ENCODE results near the gene TMEM117.
"Not testable (repeated sequence)": the region's sequence is repeated elsewhere in the genome, so short reads cannot be mapped to it uniquely, and the experiment has no call there.

TMEM117 gene

DNA sequence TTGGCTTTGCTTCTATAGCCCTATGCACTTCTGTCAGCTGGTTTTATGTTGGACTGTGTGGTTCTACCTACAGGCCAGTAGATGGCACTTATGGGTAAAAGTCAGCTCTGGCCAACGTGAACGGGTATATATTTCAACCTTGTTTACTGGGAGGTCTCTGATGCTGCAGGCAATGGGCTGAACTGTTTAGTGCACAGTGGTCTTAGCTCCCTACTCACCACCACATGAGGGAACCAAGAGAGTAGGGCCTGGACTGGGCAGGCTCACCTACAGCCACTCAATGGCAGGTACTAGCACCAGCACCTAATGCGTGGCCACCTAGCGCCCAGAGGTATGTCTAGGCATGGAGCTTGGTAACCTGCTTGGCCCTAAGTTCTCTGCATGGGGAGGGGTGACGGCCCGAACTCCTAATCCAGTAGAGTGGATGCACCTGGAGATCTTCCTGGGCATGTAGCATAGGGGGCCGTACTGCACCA, 481.8 kb downstream of the TMEM117 start:
- peak; percentile 57 to 70 for DNase-seq

DNA sequence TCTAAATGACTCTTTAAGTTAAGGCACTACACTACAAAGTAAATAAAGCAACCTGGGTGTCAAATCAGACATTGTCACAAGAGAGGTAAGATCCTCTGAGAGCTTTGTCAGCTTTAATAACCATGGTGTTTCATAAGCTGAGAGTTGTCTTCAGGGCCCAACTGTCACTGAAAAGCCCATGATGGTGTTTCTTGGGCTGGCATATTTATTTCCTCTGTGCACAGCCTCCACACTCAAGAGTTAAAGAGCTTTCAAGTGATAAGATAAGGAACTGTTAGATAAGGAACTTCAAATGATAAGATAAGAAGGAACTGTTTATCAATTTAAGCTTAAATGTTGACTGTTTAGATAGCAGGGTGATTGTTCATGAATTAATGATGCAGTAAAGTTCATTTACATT, 495.4 kb downstream of the TMEM117 start:
- no peak for DNase-seq

DNA sequence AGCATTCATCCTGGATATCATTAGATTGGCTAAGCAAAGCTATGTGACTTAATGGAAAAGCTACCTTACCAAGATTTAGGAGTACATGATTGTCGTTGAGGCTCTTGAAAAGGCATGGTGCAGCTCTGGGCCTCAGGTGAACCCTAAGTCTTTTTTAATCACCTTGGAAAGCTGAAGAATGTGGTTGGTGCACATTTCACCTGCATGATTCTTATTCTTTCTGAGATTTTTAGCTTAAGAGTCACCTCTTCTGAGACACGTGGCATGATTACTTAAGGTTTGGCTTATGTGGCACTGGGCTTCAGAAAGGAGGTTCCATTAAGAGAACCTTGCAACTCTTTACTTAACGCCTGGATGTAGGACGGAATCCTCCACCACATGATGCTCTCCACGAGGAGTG, 498.5 kb downstream of the TMEM117 start:
- DNase-seq: no peak

DNA sequence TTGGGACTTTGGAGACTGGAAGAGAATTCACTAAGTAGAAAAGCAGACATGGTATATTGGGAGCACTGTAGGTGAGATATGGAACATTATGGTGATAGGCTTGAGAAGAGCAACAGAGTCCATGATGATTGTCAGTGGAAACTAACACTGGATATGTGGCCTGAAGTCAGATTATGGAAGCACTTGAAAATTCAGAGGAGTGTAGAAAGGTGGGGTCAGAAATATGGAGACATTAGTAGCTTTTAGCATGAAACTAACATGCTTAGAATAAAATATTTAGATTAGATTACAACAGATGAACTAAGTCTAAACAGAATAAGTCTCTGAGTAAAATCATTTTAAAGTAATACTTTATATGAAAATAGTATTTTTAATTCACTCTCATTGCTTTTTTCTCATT, 499.1 kb downstream of the TMEM117 start:
- no peak for DNase-seq

DNA sequence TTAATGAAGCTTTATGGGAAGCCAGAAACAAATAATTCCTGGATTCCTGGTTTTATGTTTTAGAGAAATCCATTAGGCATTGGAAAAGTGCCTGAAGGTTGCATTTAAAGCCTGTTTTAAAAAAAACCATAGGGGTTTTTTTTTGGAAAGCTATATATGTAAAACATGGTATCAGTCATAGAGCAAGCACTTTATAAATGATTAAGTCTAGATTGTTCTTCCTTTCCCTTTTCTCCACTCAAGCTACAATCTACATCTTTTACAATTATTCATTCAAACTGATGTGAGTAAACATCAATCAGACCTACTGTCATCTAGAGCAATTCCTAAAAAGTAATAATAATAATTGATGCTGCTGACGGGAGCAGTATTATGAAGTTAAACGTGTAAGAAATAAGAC, 500.7 kb downstream of the TMEM117 start:
- DNase-seq: no peak

DNA sequence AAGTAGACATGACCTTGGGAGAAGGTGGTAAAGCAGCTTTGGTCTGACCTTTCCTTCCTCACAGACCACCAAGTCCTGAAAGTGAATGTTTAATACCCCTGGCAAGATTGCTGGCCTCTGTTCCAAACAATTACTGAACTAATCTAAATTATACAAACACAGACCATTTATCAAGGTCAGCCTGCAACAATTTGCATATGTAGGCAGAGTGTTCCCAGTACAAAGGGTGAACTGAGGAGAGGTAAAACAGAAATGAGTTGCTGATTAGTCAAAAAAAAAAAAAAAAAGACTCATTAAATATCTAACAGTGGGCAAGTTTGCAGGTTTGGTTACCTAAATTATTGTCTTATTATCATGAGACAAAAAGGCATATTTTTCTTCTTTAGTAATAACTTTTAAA, 506.5 kb downstream of the TMEM117 start:
- DNase-seq: no peak

DNA sequence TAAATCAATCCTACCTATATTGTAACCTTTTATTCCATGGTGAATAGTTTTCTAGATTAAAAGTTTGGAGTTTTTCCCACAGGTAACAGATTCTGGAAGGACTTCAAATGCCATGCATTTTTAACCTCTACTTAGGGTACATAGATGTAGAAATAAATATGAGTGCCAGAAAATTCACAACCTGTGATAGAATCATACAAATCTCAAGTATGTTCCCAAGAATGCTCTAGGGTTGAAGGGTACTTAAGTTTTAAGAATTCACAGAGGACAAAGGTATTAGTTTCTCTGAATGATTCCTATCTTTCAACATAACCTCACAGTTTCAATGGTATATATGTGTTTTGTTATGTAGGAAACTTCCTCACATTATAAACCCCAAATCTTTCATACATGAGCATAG, 511.3 kb downstream of the TMEM117 start:
- DNase-seq: no peak

DNA sequence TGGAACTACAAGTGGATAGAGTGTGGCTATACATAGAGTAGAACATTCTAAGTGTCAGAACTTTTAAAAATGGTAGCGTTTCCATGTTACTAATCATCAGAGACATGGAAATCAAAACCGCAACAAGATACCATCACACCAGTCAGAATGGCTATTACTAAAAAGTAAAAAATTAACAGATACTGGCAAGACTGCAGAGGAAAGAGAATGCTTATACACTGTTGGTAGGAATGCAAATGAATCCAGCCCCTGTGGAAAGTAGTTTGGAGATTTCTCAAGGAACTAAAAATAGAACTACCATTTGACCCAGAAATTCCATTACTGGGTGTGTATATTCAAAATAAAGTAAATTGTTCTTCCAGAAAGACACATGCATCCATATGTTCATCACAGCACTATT, 521.6 kb downstream of the TMEM117 start:
- DNase-seq: no peak

DNA sequence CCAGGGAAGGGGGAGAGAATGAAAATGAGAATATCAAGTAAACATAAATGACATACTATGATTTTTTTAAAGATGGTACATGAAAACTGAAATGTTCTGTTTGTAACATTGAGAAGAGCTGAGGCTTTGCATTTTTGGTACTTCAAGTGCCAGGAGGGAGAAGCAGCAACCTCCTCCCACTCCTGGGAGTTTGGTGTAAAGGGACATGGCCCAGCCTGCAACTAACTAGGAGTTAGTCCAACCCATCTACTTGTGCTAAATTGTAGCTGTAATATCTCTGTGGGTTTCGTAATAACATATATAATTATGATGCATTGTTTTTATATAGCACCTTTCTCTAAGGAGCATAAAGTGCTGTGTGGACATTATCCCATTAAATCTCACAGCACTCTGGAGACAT, 522.8 kb downstream of the TMEM117 start:
- DNase-seq: no peak

DNA sequence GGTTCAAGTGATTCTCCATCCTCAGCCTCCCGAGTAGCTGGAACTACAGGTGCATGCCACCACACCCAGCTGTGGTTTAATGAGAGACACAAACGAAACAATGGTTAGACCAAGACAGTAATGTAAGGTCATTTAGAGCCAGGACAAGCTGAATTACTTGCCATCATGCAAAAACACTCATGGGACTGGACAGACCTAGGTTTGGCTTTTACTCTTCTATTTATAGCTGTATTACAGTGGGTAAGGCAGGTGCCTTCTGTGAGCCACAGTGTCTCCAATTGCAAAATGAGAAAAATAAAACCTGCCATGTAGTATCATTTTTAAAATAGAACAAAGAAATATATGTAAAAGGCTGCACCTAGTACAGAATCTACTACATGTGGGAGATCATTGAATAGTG, 527.1 kb downstream of the TMEM117 start:
- DNase-seq: no peak

DNA sequence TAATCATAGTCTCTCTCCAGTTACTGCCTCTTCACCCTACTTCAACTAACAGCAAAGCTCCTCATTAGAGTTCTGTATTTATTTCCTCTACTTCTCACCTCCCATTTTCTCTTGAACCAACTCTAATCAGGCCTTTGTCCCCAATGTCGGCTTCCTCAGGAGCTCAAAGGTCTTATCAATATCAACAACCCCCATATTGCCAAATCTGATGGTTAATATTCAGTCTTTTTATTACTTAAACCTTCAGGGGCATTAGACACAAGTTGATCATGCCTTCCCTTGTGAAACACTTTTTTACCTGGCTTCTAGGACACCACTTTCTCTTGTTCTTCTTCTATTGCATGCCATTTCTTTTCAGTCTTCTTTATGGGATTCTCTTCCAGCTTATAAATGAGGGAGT, 531.3 kb downstream of the TMEM117 start:
- no peak for DNase-seq

DNA sequence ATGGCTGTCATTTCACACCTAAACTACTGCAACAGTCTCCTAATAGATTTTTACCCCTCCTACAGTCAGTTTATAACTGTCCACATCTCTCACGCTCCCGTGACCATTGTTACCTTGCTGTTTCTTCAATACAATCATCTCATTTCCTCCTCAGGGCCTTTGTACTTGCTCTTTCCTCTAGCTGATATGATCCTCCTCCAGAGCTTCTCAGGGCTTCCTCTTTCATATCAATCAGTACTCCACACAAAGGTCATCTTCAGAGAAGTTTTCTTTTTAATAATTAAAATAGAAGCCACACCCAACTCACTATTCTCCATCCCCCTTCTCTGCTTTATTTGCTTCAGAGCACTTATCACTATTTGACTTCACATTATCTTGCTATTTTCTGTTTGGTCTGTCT, 532.0 kb downstream of the TMEM117 start:
- DNase-seq: no peak

DNA sequence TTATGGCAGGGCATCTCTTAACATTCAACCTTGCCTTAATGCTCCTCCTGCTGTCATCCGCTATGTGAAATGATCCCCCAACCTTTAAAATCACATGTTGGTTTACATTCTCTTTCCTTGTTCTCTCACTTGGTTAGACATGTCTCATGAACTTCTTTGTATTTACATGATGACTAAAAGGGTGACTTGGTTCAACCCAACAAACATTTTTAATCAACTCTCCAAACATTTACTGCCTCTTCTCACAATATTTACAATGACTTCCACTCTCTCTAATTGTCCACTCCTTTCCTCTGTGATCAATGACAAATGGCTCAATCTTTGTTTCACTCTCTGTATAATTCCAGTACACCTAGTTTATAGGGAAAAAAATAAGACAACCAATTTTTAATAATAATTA, 534.1 kb downstream of the TMEM117 start:
- no peak for DNase-seq

DNA sequence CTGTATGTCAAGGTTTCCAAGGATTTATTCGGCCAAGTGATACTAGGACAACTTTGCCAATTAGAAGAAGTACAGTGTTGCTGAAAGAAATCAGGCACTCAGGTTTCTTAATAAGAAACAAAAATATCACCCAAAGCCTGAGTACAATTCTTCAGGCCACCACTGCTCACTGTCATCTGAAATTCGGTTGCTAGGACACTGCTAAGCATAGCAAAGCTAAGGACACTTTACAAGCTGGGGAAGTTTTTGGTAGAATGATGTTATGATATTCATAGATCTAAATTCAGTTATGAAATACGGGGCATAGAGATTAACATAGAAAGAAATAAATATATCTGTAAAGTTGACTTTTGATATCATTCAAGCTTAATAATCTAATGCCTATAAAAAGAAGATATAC, 535.1 kb downstream of the TMEM117 start:
- no peak for DNase-seq

DNA sequence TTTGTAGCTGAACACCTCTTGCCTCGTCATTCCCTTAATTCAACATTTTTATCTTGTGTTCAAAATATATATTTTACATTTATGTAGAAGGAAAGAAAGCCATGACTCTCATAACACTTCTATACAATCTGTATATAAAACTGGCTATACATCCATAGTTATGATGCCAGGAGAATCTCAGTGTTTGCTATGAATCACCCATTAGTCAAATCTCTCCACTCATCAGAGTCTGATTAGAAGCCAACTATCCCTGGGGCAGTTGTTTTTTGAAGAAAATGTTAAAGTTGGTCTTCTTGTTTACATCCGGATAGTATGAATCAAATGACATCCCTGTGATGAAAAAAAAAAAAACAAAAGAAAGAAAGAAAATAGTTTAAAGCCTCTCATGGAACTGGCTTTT, 536.4 kb downstream of the TMEM117 start:
- no peak for DNase-seq

DNA sequence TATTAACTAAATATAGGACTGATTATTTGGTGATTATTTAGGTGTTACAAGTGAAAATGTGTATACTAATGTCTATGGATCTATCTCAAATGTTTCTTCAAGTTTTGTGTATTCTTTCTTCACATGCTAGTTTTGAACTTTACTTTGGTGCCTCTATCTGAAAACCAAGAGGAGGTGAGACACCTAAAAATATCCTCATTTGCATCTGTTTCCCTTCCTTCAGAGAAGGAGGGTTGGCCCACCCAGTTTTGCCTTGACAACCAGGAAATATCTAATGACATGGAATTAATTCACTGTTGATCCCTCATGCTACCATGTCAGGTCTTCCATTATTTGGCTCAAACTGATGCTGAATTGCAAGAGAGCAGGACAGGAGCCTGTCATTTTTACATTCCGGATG, 539.8 kb downstream of the TMEM117 start:
- no peak for DNase-seq

DNA sequence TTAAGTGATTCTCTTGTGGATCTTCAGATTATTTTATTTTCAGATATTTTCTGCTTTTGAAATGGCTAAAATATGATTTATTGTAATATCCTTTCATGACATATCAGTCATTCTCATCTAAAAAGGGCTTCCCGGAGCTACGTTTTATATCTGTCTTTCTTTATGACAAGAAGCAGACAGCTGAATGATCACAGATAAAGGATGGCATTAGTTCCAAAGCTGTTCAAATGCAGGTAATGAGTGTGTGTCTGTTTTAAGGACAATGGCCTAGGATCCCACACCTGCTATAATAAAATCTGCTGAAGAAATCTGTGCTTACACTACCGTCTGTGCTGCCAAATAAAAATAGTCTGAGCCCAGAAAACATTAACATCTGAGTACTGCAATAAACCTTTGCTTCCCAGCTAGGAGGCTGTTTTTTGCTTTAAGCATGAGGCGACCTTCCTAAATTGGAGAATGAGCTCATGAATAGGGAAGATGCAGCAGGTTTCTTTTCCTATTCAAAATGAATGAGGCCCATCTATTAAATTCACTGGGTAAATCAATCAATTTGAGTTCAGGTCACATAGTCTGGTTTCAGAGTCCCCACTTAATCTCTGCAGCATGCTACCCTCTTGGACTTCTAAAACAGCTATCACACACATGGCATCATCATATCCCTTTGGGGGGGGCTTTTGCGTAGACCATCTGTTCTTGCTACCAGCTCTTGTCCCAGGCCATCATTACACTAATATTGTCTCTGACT, 541.7 kb downstream of the TMEM117 start:
- DNase-seq: no peak

DNA sequence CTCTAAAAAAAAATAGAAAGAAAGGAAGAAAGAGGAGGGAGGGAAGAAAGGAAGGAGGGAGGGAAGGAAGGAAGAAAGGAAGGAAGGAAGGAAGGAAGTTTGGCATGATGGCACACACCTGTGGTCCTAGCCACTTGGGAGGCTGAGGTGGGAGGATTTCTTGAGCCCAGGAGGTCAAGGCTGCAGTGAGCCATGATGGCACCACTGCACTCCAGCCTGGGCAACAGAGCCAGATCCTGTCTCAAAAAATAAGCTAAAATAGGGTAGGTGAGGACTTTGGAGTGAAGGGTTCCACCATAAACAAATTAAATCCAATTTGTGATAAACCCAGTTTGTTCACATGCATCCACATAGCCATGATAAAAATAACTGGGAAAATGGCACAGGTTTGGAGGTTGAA, 543.2 kb downstream of the TMEM117 start:
- not testable (repeated sequence) for DNase-seq

DNA sequence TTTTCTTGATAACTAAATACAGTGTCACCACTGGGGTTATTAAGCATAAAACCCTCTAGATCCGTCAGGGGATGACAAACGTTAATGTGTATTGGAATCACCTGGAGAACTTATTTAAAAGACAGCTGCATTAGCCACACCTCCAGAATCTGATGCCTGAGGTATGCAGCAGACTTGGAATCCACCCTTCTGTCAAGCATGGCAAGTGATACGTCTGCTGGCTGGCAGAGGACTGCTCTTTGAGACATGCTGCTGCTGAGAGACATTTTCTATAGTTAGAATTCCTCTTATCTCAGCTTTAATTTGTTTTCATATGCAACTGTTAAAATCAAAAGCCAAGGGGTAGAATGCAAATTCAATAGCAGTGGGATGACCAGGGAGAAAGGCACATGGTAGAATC, 544.0 kb downstream of the TMEM117 start:
- no peak for DNase-seq

DNA sequence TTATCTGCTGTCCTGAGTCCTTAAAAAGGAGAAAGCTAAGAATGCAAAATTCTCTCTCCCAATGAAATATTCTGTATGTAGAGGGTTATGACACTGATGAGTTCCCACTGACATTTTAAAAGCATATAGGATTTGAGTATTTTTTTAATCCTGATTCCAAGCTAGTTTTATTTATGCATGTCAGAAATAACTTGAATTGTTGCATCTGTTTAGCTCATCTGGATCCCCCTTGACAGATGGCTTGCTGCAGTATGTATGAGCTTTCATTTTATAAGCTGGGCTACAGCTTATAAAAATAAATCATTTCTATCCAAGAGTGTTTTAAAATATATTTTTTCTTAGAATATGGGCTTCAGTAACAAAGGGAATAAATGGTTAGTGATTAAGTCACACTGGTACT, 545.0 kb downstream of the TMEM117 start:
- no peak for DNase-seq

DNA sequence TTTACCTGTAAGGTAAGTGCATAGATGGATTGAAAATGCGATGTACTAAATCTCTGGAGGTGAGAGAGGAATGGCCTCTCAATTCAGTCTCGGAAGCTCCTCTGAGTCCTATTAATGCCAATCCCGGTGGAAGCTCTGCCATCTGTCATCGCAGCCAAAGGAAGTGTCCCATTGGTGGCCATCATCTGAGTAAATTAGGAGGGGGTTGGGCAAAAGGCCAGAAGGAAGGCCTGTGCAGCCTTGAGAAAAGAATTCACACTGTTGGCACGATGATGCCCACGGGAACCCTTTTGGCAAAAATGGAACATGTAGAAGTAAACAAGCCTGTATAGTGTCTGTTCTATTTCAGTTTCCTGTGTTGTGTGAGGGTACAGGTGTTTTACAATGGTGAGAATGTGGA, 545.5 kb downstream of the TMEM117 start:
- DNase-seq: no peak

DNA sequence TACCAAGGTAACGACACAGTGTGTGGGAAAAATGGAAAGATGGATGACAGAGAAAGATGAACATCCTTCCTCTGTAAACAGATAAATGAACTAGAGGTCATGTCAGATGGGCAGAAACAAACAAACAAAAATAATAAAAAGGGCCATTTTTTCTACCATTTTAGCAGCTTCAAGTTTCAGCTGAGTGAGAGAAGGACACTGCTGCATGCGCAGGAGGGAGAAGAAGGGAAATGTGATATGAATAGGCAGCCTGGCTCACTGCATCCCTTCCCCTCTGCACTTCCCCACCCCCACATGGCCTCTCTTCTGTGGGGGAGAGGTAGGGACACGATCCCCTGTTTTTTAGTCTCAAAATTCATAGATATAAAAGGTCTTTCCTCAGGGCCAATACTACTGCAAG, 548.3 kb downstream of the TMEM117 start:
- DNase-seq: no peak

DNA sequence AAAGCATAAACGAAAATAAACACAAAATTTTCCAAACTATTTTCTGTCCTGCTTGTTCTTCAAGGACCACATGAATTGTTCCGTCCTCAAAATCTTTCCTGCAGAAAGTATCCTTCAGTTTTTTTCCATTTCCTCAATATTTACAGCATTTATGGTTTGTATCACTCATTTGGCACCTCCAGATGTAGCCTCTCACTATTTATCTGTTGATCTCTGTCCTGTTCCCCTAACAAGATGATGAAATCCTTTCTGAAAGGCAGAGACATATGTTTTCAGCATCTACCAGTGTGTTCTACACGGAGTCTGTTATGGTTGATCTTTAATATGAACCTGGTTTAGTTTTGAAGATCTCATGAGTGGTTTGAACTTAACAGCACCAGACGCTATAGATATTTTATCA, 550.1 kb downstream of the TMEM117 start:
- no peak for DNase-seq

DNA sequence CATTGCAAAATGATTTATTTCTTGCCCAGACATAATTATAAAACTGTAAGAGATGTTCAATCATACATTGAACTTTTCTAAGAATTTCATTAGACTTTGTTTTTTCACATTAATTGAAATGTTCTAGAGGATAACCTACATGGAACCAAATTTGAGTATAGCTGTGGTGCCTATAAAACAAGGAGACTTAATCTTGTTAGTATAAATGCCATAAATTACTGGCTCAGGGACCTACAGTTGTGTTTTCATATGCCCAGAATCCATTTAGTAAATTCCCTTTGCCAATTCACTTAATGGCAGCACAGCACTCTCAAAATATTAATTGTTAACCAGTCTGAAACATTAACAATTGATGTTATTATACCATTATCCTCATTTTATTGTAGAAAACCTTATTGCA, 551.7 kb downstream of the TMEM117 start:
- no peak for DNase-seq

DNA sequence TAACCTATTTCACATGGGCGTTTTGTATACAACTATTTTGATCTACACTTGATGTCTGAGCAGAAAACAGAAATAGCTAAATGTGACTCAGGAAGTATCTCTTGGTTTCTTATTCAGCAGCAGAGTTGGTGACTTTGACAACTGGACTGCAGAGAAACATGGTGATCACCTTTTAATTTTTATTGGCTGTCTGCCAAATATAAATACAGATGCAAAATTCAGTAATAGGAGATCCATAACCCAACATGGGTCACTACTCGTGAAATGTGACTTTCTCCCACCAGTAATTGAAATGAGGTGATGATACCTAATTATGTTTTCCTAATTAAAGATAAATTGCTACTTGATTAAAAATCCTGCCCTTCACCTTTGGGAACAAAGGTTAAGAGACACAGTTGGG, 553.2 kb downstream of the TMEM117 start:
- no peak for DNase-seq

DNA sequence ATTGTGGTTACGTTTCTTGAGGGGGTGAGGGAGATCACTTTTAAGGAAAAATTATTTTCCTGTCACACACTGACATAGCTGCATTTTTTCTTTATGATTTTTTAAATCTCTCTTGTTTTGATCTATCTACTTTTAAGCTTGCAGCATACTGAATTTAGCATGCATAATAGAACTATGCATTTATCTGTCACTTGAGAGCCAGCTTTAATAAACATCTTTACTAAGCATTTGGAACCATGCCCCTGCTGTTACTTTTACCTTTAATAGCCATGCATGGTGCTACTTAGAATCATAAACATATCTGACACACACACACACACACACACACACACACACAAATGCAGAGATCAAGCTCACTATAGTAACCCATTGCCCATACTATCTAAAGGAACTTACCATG, 554.0 kb downstream of the TMEM117 start:
- DNase-seq: no peak

All from Kasumi-1 (cell line).